NB4 (cell line): ENCODE results near the gene AMBP.

Source experiments
- CTCF ChIP-seq: IDR thresholded peaks from one replicate; pipeline ENCODE4 v1.5.1; 2012; ENCODE audit warnings: low read depth, low read length
- MAX ChIP-seq: IDR thresholded peaks from 2 replicates; pipeline ENCODE4 v1.6.1; 2011; ENCODE audit warnings: low read depth, low read length
- POLR2A ChIP-seq: IDR thresholded peaks from 2 replicates; pipeline ENCODE4 v1.6.1; 2011; ENCODE audit warnings: mild to moderate bottlenecking; ENCODE audit not compliant: insufficient read length; ENCODE audit errors: extremely low read depth

DNA sequence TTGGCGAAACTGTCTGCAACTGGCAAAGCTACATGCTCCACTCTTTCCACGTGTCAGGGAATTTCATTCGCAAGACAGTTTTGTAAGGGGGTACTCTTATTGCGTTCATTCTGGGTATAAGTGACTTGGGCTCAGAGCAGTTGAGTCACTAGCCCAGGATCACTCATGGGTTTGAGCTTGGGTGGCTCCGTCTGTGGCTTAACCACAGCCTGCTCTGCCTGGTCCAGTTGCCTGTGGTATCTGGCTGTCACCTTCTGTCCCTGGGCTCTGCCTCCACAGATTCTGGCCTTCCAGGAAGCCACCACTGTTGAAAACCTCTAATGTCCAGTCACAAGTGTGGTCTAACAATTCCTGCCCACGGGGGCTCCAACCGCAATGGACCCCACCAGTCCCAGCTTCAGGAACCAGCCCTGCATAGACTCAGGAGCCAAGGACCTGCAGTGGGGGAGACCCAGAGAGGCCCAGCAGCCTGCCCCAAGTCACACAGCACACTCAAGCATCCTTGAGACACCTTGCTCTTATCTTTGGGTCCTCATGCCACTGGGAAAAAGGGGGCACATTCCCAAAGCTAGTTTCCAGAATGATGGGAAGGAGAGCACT lies 10.6 kb upstream of the AMBP start:
- TF ChIP-seq POLR2A (no peak), CTCF (no peak), MAX (no peak)
